WTC11 (cell line): ENCODE measurements around the gene MST1R. TPM values are rescaled to one million over a fixed set of nuclear protein-coding genes. Genes with fewer than 3 reads are reported as not detected.

Experiments used
- ATAC-seq: fragments of 200-7000 bp; cut with Tn5 transposase; 2 replicates; pipeline ENCODE4 v1.10.0; 2021; ENCODE audit warnings: mild to moderate bottlenecking, moderate library complexity
- CTCF ChIA-PET: fragments of 300-600 bp; sonication (Branson Sonifier 250); formaldehyde crosslinking; loops from one replicate; lab custom pipeline; 2021; ENCODE audit warnings: antibody characterized with exemption; lab: Charles Lee
- POLR2A ChIA-PET: fragments of 350-600 bp; sonication (Branson Sonifier 250); formaldehyde crosslinking; loops from one replicate; lab custom pipeline; 2021; ENCODE audit warnings: antibody characterized with exemption; lab: Charles Lee
- DNase-seq: peaks from one replicate; pipeline ENCODE4 v3.0.0; 2021; ENCODE audit warnings: low spot score
- H3K27ac Mint-ChIP-seq: 2 replicates; pipeline ENCODE4 v1.8.0; 2021; ENCODE audit warnings: mixed read lengths
- H3K27me3 Mint-ChIP-seq: 2 replicates; pipeline ENCODE4 v1.8.0; 2021; ENCODE audit warnings: low read depth, mild to moderate bottlenecking, moderate library complexity, mixed read lengths
- H3K36me3 Mint-ChIP-seq: 2 replicates; pipeline ENCODE4 v1.8.0; 2021; ENCODE audit warnings: mixed read lengths
- H3K4me1 Mint-ChIP-seq: 2 replicates; pipeline ENCODE4 v1.8.0; 2022; ENCODE audit warnings: mixed read lengths
- H3K4me3 Mint-ChIP-seq: 2 replicates; pipeline ENCODE4 v1.8.0; 2021; ENCODE audit warnings: mild to moderate bottlenecking, moderate library complexity, mixed read lengths
- H3K9me3 Mint-ChIP-seq: 2 replicates; pipeline ENCODE4 v1.8.0; 2021; ENCODE audit warnings: mixed read lengths
- CBFB ChIP-seq: sonication (generic); formaldehyde crosslinking; IDR thresholded peaks from 2 replicates; pipeline ENCODE4 v1.8.1; 2022; ENCODE audit warnings: mild to moderate bottlenecking, low read depth, missing genetic modification reagents
- ELF4 ChIP-seq: sonication (generic); formaldehyde crosslinking; IDR thresholded peaks from 2 replicates; pipeline ENCODE4 v1.8.1; 2022; ENCODE audit warnings: low read depth, mild to moderate bottlenecking, moderate library complexity, missing genetic modification reagents
- EMX1 ChIP-seq: fragments of 250-450 bp; sonication (Bioruptor Pico); IDR thresholded peaks from 2 replicates; pipeline ENCODE4 v1.8.0; 2021; ENCODE audit warnings: mild to moderate bottlenecking
- HMGA2 ChIP-seq: fragments of 250-450 bp; sonication (Bioruptor Pico); IDR thresholded peaks from 2 replicates; pipeline ENCODE4 v1.4.0; 2021; ENCODE audit warnings: mild to moderate bottlenecking, moderate library complexity
- MYBL2 ChIP-seq: sonication (generic); formaldehyde crosslinking; IDR thresholded peaks from 2 replicates; pipeline ENCODE4 v1.8.1; 2023; ENCODE audit warnings: mild to moderate bottlenecking, moderate library complexity, missing genetic modification reagents
- RORB ChIP-seq: fragments of 250-450 bp; sonication (Bioruptor Pico); IDR thresholded peaks from 2 replicates; pipeline ENCODE4 v1.9.0; 2021; ENCODE audit warnings: mild to moderate bottlenecking
- SMAD4 ChIP-seq: sonication (generic); formaldehyde crosslinking; IDR thresholded peaks from 2 replicates; pipeline ENCODE4 v1.8.0; 2022; ENCODE audit warnings: mild to moderate bottlenecking, missing genetic modification reagents
- SP1 ChIP-seq: sonication (generic); formaldehyde crosslinking; conservative IDR thresholded peaks from 2 replicates; pipeline ENCODE4 v1.8.1; 2022; ENCODE audit warnings: missing genetic modification reagents
- TP53 ChIP-seq: sonication (generic); formaldehyde crosslinking; IDR thresholded peaks from 2 replicates; pipeline ENCODE4 v1.8.1; 2023; ENCODE audit warnings: mild to moderate bottlenecking, missing genetic modification reagents
- ZNF232 ChIP-seq: sonication (generic); formaldehyde crosslinking; IDR thresholded peaks from 2 replicates; pipeline ENCODE4 v1.8.0; 2022; ENCODE audit warnings: mild to moderate bottlenecking, missing genetic modification reagents
- total RNA-seq: library from RNA; stranded (reverse); gene quantifications from 3 replicates; pipeline ENCODE4 v1.2.3, GENCODE V29; 2021
- TF ChIP-seq, protein P1 (sequence below): sonication (generic); formaldehyde crosslinking; conservative IDR thresholded peaks from 2 replicates; pipeline ENCODE4 v1.8.1; 2022; ENCODE audit warnings: mild to moderate bottlenecking, missing genetic modification reagents
- TF ChIP-seq, protein P2 (sequence below): sonication (generic); formaldehyde crosslinking; IDR thresholded peaks from 2 replicates; pipeline ENCODE4 v1.8.1; 2022; ENCODE audit warnings: missing genetic modification reagents, borderline replicate concordance
- TF ChIP-seq, protein P3 (sequence below): fragments of 250-450 bp; sonication (Bioruptor Pico); IDR thresholded peaks from 2 replicates; pipeline ENCODE4 v1.9.0; 2021; ENCODE audit warnings: mild to moderate bottlenecking, borderline replicate concordance
- TF ChIP-seq, protein P4 (sequence below): fragments of 250-450 bp; sonication (Bioruptor Pico); conservative IDR thresholded peaks from 2 replicates; pipeline ENCODE4 v1.9.0; 2021; ENCODE audit warnings: mild to moderate bottlenecking
- TF ChIP-seq, protein P5 (sequence below): sonication (generic); formaldehyde crosslinking; IDR thresholded peaks from 2 replicates; pipeline ENCODE4 v1.8.1; 2023; ENCODE audit warnings: mild to moderate bottlenecking, missing genetic modification reagents, moderate library complexity
- TF ChIP-seq, protein P6 (sequence below): sonication (generic); formaldehyde crosslinking; IDR thresholded peaks from 2 replicates; pipeline ENCODE4 v1.8.0; 2023; ENCODE audit warnings: missing genetic modification reagents
- TF ChIP-seq, protein P7 (sequence below): fragments of 250-450 bp; sonication (Bioruptor Pico); IDR thresholded peaks from 2 replicates; pipeline ENCODE4 v1.9.0; 2021; ENCODE audit warnings: mild to moderate bottlenecking
- TF ChIP-seq, protein P8 (sequence below): sonication (generic); formaldehyde crosslinking; conservative IDR thresholded peaks from 2 replicates; pipeline ENCODE4 v1.8.1; 2023; ENCODE audit warnings: mild to moderate bottlenecking, low read depth, missing genetic modification reagents, moderate library complexity
- TF ChIP-seq, protein P9 (sequence below): fragments of 250-450 bp; sonication (Bioruptor Pico); IDR thresholded peaks from 2 replicates; pipeline ENCODE4 v1.9.0; 2021; ENCODE audit warnings: moderate library complexity, mild to moderate bottlenecking, inconsistent platforms, borderline replicate concordance

Gene MST1R
- total RNA-seq, 1 experiment from 2014 or later: 6.2 TPM

DNA sequence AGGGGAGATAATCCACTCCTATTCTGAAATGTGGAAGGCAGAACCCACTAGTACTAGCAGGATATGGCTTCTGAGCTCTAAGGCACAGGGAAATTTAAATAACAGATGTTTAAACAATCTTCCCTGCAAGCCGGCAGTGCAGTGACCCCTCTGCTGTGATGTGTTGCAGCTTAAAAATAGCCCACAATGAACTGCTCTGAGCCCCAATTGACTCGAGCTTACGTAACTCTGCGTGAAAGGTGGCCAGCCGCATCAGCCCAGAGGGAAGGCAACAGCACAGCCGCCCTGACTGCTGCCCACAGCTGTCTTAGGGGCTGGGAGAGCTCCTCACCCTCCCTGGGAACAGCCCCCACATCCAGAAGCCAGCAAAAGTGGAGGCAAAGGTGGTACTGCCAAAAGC is 21.5 kb downstream of the MST1R start:
- POLR2A ChIA-PET: interaction anchor here (1.0 to 2.0 kb wide), 3 partner anchors 14 to 58 kb away, joined by 3 to 10 read pairs (median 4); partner anchors contain the start of gene RBM6
- Mint-ChIP-seq H3K9me3 (no peaks in the 10 kb centered on the region), H3K36me3 (no peaks in the 10 kb centered on the region), H3K4me3 (no peak overlapping the region), H3K27ac (no peak overlapping the region; the same call in 1 of the 2 replicates), H3K27me3 (no peaks in the 10 kb centered on the region), H3K4me1 (peaks cover 29% of the 10 kb centered on the region)
- ATAC-seq (no peak), DNase-seq (no peak)
- CTCF ChIA-PET: interaction anchor here (1.1 to 3.5 kb wide), 10 partner anchors 12 to 181 kb away, joined by 3 to 41 read pairs (median 10); partner anchors contain the start of genes CAMKV, INKA1 and MON1A
- TF ChIP-seq, protein P1, sequence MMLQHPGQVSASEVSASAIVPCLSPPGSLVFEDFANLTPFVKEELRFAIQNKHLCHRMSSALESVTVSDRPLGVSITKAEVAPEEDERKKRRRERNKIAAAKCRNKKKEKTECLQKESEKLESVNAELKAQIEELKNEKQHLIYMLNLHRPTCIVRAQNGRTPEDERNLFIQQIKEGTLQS (CRISPR knock-in tag): no peak
- TF ChIP-seq ZNF232 (CRISPR knock-in tag) (no peak), MYBL2 (CRISPR knock-in tag) (no peak), CBFB (no peak), EMX1 (no peak), RORB (CRISPR knock-in tag) (no peak), SMAD4 (CRISPR knock-in tag) (no peak), TP53 (CRISPR knock-in tag) (no peak), HMGA2 (no peak), ELF4 (no peak), SP1 (CRISPR knock-in tag) (no peak)
- TF ChIP-seq, protein P2, sequence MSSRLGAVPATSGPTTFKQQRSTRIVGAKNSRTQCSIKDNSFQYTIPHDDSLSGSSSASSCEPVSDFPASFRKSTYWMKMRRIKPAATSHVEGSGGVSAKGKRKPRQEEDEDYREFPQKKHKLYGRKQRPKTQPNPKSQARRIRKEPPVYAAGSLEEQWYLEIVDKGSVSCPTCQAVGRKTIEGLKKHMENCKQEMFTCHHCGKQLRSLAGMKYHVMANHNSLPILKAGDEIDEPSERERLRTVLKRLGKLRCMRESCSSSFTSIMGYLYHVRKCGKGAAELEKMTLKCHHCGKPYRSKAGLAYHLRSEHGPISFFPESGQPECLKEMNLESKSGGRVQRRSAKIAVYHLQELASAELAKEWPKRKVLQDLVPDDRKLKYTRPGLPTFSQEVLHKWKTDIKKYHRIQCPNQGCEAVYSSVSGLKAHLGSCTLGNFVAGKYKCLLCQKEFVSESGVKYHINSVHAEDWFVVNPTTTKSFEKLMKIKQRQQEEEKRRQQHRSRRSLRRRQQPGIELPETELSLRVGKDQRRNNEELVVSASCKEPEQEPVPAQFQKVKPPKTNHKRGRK (CRISPR knock-in tag): no peak
- TF ChIP-seq, protein P3, sequence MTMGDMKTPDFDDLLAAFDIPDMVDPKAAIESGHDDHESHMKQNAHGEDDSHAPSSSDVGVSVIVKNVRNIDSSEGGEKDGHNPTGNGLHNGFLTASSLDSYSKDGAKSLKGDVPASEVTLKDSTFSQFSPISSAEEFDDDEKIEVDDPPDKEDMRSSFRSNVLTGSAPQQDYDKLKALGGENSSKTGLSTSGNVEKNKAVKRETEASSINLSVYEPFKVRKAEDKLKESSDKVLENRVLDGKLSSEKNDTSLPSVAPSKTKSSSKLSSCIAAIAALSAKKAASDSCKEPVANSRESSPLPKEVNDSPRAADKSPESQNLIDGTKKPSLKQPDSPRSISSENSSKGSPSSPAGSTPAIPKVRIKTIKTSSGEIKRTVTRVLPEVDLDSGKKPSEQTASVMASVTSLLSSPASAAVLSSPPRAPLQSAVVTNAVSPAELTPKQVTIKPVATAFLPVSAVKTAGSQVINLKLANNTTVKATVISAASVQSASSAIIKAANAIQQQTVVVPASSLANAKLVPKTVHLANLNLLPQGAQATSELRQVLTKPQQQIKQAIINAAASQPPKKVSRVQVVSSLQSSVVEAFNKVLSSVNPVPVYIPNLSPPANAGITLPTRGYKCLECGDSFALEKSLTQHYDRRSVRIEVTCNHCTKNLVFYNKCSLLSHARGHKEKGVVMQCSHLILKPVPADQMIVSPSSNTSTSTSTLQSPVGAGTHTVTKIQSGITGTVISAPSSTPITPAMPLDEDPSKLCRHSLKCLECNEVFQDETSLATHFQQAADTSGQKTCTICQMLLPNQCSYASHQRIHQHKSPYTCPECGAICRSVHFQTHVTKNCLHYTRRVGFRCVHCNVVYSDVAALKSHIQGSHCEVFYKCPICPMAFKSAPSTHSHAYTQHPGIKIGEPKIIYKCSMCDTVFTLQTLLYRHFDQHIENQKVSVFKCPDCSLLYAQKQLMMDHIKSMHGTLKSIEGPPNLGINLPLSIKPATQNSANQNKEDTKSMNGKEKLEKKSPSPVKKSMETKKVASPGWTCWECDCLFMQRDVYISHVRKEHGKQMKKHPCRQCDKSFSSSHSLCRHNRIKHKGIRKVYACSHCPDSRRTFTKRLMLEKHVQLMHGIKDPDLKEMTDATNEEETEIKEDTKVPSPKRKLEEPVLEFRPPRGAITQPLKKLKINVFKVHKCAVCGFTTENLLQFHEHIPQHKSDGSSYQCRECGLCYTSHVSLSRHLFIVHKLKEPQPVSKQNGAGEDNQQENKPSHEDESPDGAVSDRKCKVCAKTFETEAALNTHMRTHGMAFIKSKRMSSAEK (CRISPR knock-in tag): no peak
- TF ChIP-seq, protein P4, sequence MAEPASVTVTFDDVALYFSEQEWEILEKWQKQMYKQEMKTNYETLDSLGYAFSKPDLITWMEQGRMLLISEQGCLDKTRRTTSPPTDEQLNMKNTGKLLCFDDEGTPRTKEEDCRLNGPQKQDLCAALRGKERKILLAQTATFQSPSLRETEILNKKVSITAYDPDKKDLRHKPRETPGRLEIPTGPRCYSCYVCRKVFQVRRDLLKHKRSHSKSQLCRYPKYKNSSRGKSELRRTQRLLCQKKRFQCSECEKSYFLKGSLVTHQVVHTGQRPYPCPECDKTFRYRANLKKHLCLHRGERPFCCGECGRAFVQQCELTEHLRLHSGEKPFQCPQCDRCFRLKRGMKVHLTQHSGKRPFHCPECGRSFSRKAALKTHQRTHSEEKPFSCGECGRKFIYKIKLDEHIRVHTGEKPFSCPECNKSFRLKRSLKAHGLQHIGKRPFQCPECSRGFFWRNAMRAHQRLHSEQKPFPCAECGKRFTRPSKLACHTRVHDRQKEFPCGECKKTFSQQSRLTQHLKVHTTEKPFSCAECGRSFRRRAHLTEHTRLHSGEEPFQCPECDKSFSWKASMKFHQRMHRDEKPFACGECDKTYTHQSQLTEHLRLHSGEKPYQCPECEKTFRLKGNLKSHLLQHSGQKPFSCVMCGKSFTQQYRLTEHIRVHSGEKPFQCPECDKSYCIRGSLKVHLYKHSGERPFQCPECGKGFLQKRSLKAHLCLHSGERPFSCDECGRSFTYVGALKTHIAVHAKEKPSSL: no peak
- TF ChIP-seq, protein P5, sequence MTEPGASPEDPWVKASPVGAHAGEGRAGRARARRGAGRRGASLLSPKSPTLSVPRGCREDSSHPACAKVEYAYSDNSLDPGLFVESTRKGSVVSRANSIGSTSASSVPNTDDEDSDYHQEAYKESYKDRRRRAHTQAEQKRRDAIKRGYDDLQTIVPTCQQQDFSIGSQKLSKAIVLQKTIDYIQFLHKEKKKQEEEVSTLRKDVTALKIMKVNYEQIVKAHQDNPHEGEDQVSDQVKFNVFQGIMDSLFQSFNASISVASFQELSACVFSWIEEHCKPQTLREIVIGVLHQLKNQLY (CRISPR knock-in tag): no peak
- TF ChIP-seq, protein P6, sequence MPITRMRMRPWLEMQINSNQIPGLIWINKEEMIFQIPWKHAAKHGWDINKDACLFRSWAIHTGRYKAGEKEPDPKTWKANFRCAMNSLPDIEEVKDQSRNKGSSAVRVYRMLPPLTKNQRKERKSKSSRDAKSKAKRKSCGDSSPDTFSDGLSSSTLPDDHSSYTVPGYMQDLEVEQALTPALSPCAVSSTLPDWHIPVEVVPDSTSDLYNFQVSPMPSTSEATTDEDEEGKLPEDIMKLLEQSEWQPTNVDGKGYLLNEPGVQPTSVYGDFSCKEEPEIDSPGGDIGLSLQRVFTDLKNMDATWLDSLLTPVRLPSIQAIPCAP (CRISPR knock-in tag): no peak
- TF ChIP-seq, protein P7, sequence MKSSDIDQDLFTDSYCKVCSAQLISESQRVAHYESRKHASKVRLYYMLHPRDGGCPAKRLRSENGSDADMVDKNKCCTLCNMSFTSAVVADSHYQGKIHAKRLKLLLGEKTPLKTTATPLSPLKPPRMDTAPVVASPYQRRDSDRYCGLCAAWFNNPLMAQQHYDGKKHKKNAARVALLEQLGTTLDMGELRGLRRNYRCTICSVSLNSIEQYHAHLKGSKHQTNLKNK (CRISPR knock-in tag): no peak
- TF ChIP-seq, protein P8, sequence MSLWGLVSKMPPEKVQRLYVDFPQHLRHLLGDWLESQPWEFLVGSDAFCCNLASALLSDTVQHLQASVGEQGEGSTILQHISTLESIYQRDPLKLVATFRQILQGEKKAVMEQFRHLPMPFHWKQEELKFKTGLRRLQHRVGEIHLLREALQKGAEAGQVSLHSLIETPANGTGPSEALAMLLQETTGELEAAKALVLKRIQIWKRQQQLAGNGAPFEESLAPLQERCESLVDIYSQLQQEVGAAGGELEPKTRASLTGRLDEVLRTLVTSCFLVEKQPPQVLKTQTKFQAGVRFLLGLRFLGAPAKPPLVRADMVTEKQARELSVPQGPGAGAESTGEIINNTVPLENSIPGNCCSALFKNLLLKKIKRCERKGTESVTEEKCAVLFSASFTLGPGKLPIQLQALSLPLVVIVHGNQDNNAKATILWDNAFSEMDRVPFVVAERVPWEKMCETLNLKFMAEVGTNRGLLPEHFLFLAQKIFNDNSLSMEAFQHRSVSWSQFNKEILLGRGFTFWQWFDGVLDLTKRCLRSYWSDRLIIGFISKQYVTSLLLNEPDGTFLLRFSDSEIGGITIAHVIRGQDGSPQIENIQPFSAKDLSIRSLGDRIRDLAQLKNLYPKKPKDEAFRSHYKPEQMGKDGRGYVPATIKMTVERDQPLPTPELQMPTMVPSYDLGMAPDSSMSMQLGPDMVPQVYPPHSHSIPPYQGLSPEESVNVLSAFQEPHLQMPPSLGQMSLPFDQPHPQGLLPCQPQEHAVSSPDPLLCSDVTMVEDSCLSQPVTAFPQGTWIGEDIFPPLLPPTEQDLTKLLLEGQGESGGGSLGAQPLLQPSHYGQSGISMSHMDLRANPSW (CRISPR knock-in tag): no peak
- TF ChIP-seq, protein P9, sequence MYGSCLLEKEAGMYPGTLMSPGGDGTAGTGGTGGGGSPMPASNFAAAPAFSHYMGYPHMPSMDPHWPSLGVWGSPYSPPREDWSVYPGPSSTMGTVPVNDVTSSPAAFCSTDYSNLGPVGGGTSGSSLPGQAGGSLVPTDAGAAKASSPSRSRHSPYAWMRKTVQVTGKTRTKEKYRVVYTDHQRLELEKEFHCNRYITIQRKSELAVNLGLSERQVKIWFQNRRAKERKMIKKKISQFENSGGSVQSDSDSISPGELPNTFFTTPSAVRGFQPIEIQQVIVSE (CRISPR knock-in tag): no peak
